Measurements from ENCODE around the gene CFAP299.

GRCh38 chr4:80448056-80448455 lies 112.5 kb downstream of the CFAP299 start:
- no peak for TF ChIP-seq CTCF (IDR thresholded peaks at IDR 0.05)
- no peak for TF ChIP-seq POLR2A (IDR thresholded peaks at IDR 0.05)
